Testis (tissue), 2 donors: ENCODE measurements around the gene E2F3.

Experiments
- POLR2A ChIP-seq: fragments of 450-650 bp; IDR thresholded peaks from one replicate; pipeline ENCODE4 v1.6.1; 2017; ENCODE audit warnings: antibody characterized with exemption, mild to moderate bottlenecking, moderate library complexity
- TF ChIP-seq, protein P1 (sequence below), 3 experiments: fragments of 450-650 bp in 2 of 3; fragments of 200-600 bp in 1 of 3; sonication (generic) in 1 of 3; IDR thresholded peaks; one replicate each; pipeline ENCODE4 v1.5.1; 2016 to 2019; ENCODE audit warnings: antibody characterized with exemption in 3 of 3, mild to moderate bottlenecking in 2 of 3, moderate library complexity in 1 of 3

DNA sequence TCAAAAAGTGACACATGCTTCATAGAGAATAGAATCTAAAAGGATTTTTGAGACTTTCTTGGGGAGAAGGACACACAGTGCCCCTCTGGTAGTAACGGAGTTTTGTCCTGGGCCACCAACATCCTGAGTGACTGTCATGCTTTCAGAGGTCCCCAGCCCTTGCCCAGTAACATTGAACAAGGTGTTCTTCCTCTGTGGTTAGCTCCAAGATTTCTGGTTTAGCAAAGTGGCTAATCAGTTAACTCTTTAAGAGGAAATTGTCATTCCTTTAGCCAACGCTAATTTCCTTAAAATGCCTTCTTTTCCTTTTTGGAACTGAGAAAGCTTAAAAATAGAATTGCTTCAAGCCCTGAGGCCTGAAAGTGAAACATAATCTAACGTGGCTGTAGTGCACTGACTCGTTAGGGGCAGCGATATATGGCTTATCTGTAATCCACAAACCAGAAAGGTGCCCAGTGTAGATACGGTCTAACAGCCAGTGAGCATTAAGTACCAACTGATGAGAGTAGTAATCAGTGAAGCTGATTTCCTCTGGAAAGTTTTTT is 7.8 kb downstream of the E2F3 start:
- TF ChIP-seq, protein P1, sequence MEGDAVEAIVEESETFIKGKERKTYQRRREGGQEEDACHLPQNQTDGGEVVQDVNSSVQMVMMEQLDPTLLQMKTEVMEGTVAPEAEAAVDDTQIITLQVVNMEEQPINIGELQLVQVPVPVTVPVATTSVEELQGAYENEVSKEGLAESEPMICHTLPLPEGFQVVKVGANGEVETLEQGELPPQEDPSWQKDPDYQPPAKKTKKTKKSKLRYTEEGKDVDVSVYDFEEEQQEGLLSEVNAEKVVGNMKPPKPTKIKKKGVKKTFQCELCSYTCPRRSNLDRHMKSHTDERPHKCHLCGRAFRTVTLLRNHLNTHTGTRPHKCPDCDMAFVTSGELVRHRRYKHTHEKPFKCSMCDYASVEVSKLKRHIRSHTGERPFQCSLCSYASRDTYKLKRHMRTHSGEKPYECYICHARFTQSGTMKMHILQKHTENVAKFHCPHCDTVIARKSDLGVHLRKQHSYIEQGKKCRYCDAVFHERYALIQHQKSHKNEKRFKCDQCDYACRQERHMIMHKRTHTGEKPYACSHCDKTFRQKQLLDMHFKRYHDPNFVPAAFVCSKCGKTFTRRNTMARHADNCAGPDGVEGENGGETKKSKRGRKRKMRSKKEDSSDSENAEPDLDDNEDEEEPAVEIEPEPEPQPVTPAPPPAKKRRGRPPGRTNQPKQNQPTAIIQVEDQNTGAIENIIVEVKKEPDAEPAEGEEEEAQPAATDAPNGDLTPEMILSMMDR (IDR thresholded peaks at IDR 0.05): no peak
- no peak for TF ChIP-seq POLR2A
